ENCODE data around the gene FILIP1L. TPM values are rescaled to one million over a fixed set of nuclear protein-coding genes. Genes with fewer than 3 reads are reported as not detected.
"Not testable (repeated sequence)": the region's sequence is repeated elsewhere in the genome, so short reads cannot be mapped to it uniquely, and the experiment has no call there.

The FILIP1L gene
- total RNA-seq, 4 donors from 2014 or later: 26.7 to 46.3 (median 30.8) TPM

GRCh38 chr3:100059472-100059871, 54.8 kb downstream of the FILIP1L start:
- Histone ChIP-seq H3K9me3 (no peaks in the 10 kb centered on the region), H3K36me3 (no peaks in the 10 kb centered on the region), H3K4me3 (no peak overlapping the region), H3K27me3 (no peaks in the 10 kb centered on the region), H3K27ac (no peak overlapping the region), H3K4me1 (peaks cover 0 to 6% (median 0%) of the 10 kb centered on the region in 4 donors)
- 64 to 72% methylated on average over 3 of the region's 3 CpGs for WGBS, 2 donors
- DNase-seq (ENCODE audit: low spot score in 2 of 2): no peak
- TF ChIP-seq CTCF (IDR thresholded peaks at IDR 0.05) (no peak), EP300 (IDR thresholded peaks at IDR 0.05) (no peak), POLR2A (IDR thresholded peaks at IDR 0.05) (no peak)

DNA sequence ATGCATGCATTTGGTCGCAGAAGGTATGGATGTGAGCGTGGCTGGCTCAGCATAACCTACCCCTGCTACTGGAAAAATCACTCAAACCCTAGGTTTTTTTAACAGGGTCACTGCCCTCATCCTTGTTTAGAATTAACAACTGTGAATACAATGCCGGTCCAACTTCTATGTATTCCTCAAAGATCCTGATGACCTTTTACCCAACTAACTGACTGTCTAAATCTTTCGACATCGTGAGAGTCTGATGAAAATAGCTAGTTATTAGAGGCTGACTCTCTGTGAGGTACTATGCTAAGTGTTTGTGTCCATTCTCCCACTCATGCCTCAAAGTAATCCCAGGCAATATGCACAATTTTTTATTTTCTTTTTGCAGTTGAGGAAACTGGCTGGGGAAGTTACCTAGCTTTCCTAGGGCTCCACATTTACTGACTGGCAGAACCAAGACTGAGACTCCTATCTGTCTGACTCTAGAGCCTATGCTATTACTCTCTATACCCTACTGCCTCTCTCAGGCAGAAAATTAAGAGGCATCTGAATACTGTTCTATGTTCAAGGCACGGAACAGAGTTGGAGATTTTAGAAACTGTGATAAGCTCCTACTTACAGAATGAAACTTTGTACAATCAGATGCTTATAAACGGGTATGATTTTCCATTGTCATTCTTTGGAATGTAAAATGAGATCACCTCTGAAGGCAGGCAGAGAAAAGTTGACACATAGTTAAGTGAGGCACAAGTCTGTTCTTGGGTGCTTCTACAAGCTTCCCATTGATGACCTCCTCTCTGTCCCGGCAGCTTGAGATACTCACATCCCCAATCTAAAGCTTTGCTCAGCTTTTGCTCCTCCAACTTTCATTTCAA, 56.4 kb downstream of the FILIP1L start:
- Histone ChIP-seq H3K4me1 (no peaks in the 10 kb centered on the region), H3K4me3 (no peak overlapping the region), H3K9me3 (no peaks in the 10 kb centered on the region), H3K27ac (no peak overlapping the region), H3K36me3 (no peaks in the 10 kb centered on the region), H3K27me3 (no peaks in the 10 kb centered on the region)
- no peak for DNase-seq (ENCODE audit: low spot score in 2 of 2)
- WGBS, 2 donors: 73 to 77% methylated on average over 8 of the region's 8 CpGs
- TF ChIP-seq POLR2A (IDR thresholded peaks at IDR 0.05): no peak
- no peak for TF ChIP-seq EP300 (IDR thresholded peaks at IDR 0.05)
- TF ChIP-seq CTCF (IDR thresholded peaks at IDR 0.05): no peak

DNA sequence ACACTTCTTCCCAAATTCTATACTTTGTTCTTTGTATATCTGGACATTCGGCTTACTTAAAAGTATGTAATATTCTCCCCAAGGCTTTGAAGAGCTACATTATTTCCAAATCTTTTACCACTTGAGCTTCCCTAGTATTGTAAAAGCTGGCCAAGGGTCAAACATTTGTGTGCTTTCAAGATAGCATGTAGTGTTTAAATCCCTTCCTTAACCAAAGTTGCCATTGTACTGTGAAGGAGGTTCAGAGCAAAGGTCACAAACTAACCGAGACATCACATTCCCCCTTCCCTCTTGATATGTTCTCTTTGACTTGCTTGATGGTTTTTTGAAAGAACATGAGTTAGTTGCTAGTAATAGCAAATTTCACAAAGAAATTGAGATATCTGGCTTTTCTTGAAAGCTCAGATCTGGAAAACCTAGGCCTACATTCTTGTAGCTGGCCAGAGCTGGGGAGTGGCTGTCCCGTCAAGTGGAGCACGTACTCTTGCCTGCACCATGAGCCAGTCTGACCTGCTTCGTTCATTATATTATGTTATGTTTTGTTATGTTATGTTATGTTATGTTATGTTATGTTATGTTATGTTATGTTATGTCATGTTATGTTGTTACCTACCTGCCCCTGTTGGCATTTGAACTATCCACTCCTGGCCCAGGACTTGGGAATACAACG, 60.2 kb downstream of the FILIP1L start:
- no peak overlapping the region for H3K27ac ChIP-seq
- H3K9me3 ChIP-seq: no peaks in the 10 kb centered on the region
- no peak overlapping the region for H3K4me3 ChIP-seq
- no peak for DNase-seq (ENCODE audit: low spot score in 2 of 2)
- no peak for TF ChIP-seq CTCF (IDR thresholded peaks at IDR 0.05)
- no peak for TF ChIP-seq EP300 (IDR thresholded peaks at IDR 0.05)
- no peak for TF ChIP-seq POLR2A (IDR thresholded peaks at IDR 0.05)
- H3K36me3 ChIP-seq: no peaks in the 10 kb centered on the region
- 81 to 83% methylated on average over 6 of the region's 6 CpGs for WGBS, 2 donors
- H3K27me3 ChIP-seq: no peaks in the 10 kb centered on the region
- H3K4me1 ChIP-seq: no peaks in the 10 kb centered on the region

DNA sequence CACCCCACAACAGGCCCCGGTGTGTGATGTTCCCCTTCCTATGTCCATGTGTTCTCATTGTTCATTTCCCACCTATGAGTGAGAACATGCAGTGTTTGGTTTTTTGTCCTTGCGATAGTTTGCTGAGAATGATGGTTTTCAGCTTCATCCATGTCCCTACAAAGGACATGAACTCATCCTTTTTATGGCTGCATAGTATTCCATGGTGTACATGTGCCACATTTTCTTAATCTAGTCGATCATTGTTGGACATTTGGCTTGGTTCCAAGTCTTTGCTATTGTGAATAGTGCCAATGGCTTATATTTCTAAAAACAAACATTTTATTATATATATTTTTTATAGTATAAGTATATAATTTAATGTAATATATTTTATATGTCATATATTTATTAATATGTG, 62.8 kb downstream of the FILIP1L start:
- H3K27ac ChIP-seq; DNase-seq (ENCODE audit: low spot score in 2 of 2); H3K36me3 ChIP-seq; H3K27me3 ChIP-seq; H3K4me3 ChIP-seq; H3K9me3 ChIP-seq: not testable (repeated sequence)
- 95 to 96% methylated on average over 3 of the region's 3 CpGs for WGBS, 2 donors
- H3K4me1 ChIP-seq: peaks cover 0 to 20% (median 15%) of the 10 kb centered on the region in 4 donors

- Histone ChIP-seq H3K27me3 (no peaks in the 10 kb centered on the region), H3K9me3 (no peaks in the 10 kb centered on the region), H3K4me1 (peaks cover 0 to 29% (median 25%) of the 10 kb centered on the region in 4 donors), H3K4me3 (no peak overlapping the region), H3K27ac (peak overlapping the region in 3 of 4 donors; percentile 53 to 77 (median 69)), H3K36me3 (no peaks in the 10 kb centered on the region)
- TF ChIP-seq CTCF (IDR thresholded peaks at IDR 0.05) (no peak), POLR2A (IDR thresholded peaks at IDR 0.05) (no peak), EP300 (IDR thresholded peaks at IDR 0.05) (no peak)
- 82 to 87% methylated on average over 3 of the region's 3 CpGs for WGBS, 2 donors
- DNase-seq (ENCODE audit: low spot score in 2 of 2): no peak
Observed at GRCh38 chr3:100048248-100048647, 66.1 kb downstream of the FILIP1L start.
